ENCODE results near the gene VPS13D.
"Not testable (repeated sequence)": the region's sequence is repeated elsewhere in the genome, so short reads cannot be mapped to it uniquely, and the experiment has no call there.

Gene VPS13D

GRCh38 chr1:12531179-12531499, 301.3 kb downstream of the VPS13D start:
- H3K4me3 ChIP-seq (ENCODE audit: low read length): no peak overlapping the region
- no peak for TF ChIP-seq CTCF (IDR thresholded peaks at IDR 0.05; ENCODE audit: insufficient read depth, low read depth, low read length, missing control alignments)
- DNase-seq (ENCODE audit: low read depth): no peak

GRCh38 chr1:12532405-12533315, 302.8 kb downstream of the VPS13D start:
- no peak overlapping the region for H3K4me3 ChIP-seq (ENCODE audit: low read length)
- no peak for TF ChIP-seq CTCF (IDR thresholded peaks at IDR 0.05; ENCODE audit: insufficient read depth, low read depth, low read length, missing control alignments)
- DNase-seq (ENCODE audit: low read depth): no peak

- no peak for TF ChIP-seq CTCF (IDR thresholded peaks at IDR 0.05; ENCODE audit: insufficient read depth, low read depth, low read length, missing control alignments)
- no peak overlapping the region for H3K4me3 ChIP-seq (ENCODE audit: low read length)
- DNase-seq (ENCODE audit: low read depth): no peak
Observed at GRCh38 chr1:12536023-12536639, 306.3 kb downstream of the VPS13D start.

- no peak for DNase-seq (ENCODE audit: low read depth)
- no peak for TF ChIP-seq CTCF (IDR thresholded peaks at IDR 0.05; ENCODE audit: insufficient read depth, low read depth, low read length, missing control alignments)
- no peak overlapping the region for H3K4me3 ChIP-seq (ENCODE audit: low read length)
Observed at GRCh38 chr1:12537294-12537693, 307.5 kb downstream of the VPS13D start.

- no peak overlapping the region for H3K4me3 ChIP-seq (ENCODE audit: low read length)
- no peak for TF ChIP-seq CTCF (IDR thresholded peaks at IDR 0.05; ENCODE audit: insufficient read depth, low read depth, low read length, missing control alignments)
- DNase-seq (ENCODE audit: low read depth): no peak
Observed at GRCh38 chr1:12537906-12538461, 308.2 kb downstream of the VPS13D start.

- H3K4me3 ChIP-seq (ENCODE audit: low read length); DNase-seq (ENCODE audit: low read depth): not testable (repeated sequence)
Observed at GRCh38 chr1:12538536-12538935, 308.7 kb downstream of the VPS13D start.

- H3K4me3 ChIP-seq (ENCODE audit: low read length): no peak overlapping the region
- no peak for DNase-seq (ENCODE audit: low read depth)
- TF ChIP-seq CTCF (IDR thresholded peaks at IDR 0.05; ENCODE audit: insufficient read depth, low read depth, low read length, missing control alignments): no peak
Observed at GRCh38 chr1:12539320-12539704, 309.5 kb downstream of the VPS13D start.
